ENCODE measurements around the gene FNDC11. TPM values are rescaled to one million over a fixed set of nuclear protein-coding genes. Genes with fewer than 3 reads are reported as not detected.

The FNDC11 gene
- polyA plus RNA-seq, 2 of the 4 experiments (the other 2 are of a cell fraction) = 0.14 to 0.18 TPM

GRCh38 chr20:63590218-63591146 is 36.5 kb downstream of the FNDC11 start:
- 88% methylated on average over 30 of the region's 52 CpGs for WGBS (ENCODE audit: missing lambda C conversion rate)
- H3K9me3 ChIP-seq = no peaks in the 10 kb centered on the region
- ChIA-PET POLR2A (no interaction called here), CTCF (interaction anchor here (0.9 to 1.3 kb wide), 2 partner anchors 9 to 383 kb away, joined by 3 read pairs; no protein-coding TSS in a partner anchor)
- H3K4me3 ChIP-seq = no peak overlapping the region
- TF ChIP-seq KDM1A (IDR thresholded peaks at IDR 0.05; ENCODE audit: low read depth) = no peak
- no peak for TF ChIP-seq RARB (CRISPR knock-in tag; IDR thresholded peaks at IDR 0.05)
- TF ChIP-seq E2F6 (IDR thresholded peaks at IDR 0.05; ENCODE audit: borderline replicate concordance, low read depth) = no peak
- no peak for TF ChIP-seq EHF (CRISPR knock-in tag; IDR thresholded peaks at IDR 0.05)
- no peak for TF ChIP-seq SMC3 (IDR thresholded peaks at IDR 0.05)
- no peak for TF ChIP-seq RCOR1 (IDR thresholded peaks at IDR 0.05; ENCODE audit: low read depth, low read length)
- no peak for TF ChIP-seq HOXB5 (CRISPR knock-in tag; IDR thresholded peaks at IDR 0.05)
- TF ChIP-seq ATOH8 (CRISPR knock-in tag; IDR thresholded peaks at IDR 0.05; ENCODE audit: low read depth) = no peak
- no peak for TF ChIP-seq USF2 (IDR thresholded peaks at IDR 0.05)
- TF ChIP-seq MYC (IDR thresholded peaks at IDR 0.05; ENCODE audit: borderline replicate concordance, low read length) = no peak
- no peak overlapping the region for H3K4me2 ChIP-seq
- FAIRE-seq (no peak), ATAC-seq (no peak), DNase-seq (ENCODE audit: low read depth in 1 of 2, low spot score in 1 of 2) (no peak)
- H3K27ac ChIP-seq = no peak overlapping the region
- H3K4me1 ChIP-seq = peaks cover 8% of the 10 kb centered on the region; the same call in 1 of the 3 replicates

GRCh38 chr20:63591147-63591533 is 37.2 kb downstream of the FNDC11 start:
- H3K4me2 ChIP-seq = no peak overlapping the region
- no peak overlapping the region for H3K27ac ChIP-seq
- TF ChIP-seq EHF (CRISPR knock-in tag; IDR thresholded peaks at IDR 0.05) = no peak
- DNase-seq (ENCODE audit: low read depth in 1 of 2, low spot score in 1 of 2) = no peak
- FAIRE-seq = no peak
- peaks cover 8% of the 10 kb centered on the region; the same call in 1 of the 3 replicates for H3K4me1 ChIP-seq
- 94% methylated on average over 4 of the region's 4 CpGs for WGBS (ENCODE audit: missing lambda C conversion rate)
- no peaks in the 10 kb centered on the region for H3K9me3 ChIP-seq
- CTCF ChIA-PET = interaction anchor here (0.9 to 1.3 kb wide), 2 partner anchors 9 to 95 kb away, joined by 3 read pairs; no protein-coding TSS in a partner anchor
- POLR2A ChIA-PET = no interaction called here
- no peak overlapping the region for H3K4me3 ChIP-seq
- no peak for ATAC-seq

GRCh38 chr20:63591786-63592355 is 37.9 kb downstream of the FNDC11 start:
- TF ChIP-seq POLR2AphosphoS2 (conservative IDR thresholded peaks at IDR 0.05; ENCODE audit: low read length) = no peak
- no peak for TF ChIP-seq HES2 (IDR thresholded peaks at IDR 0.05)
- no peak for TF ChIP-seq BHLHE40 (IDR thresholded peaks at IDR 0.05; ENCODE audit: low read depth, low read length)
- no peak for TF ChIP-seq CBX2 (IDR thresholded peaks at IDR 0.05; ENCODE audit: borderline replicate concordance, low read depth)
- TF ChIP-seq CTCF (IDR thresholded peaks at IDR 0.05) = no peak
- TF ChIP-seq TFCP2L1 (CRISPR knock-in tag; IDR thresholded peaks at IDR 0.05) = no peak
- no peak for TF ChIP-seq RCOR1 (IDR thresholded peaks at IDR 0.05; ENCODE audit: low read depth, low read length)
- TF ChIP-seq GATA3 (IDR thresholded peaks at IDR 0.05; ENCODE audit: borderline replicate concordance) = no peak
- no peak for TF ChIP-seq SREBF2 (IDR thresholded peaks at IDR 0.05)
- TF ChIP-seq HOXA7 (CRISPR knock-in tag; IDR thresholded peaks at IDR 0.05) = no peak
- Histone ChIP-seq H3K4me1 (peaks cover 8% of the 10 kb centered on the region; the same call in 1 of the 3 replicates), H3K4me3 (no peak overlapping the region), H3K9me3 (no peaks in the 10 kb centered on the region), H3K27ac (no peak overlapping the region), H3K4me2 (no peak overlapping the region)
- no peak for DNase-seq (ENCODE audit: low read depth in 1 of 2, low spot score in 1 of 2)
- 89% methylated on average over 21 of the region's 28 CpGs for WGBS (ENCODE audit: missing lambda C conversion rate)
- ATAC-seq = no peak
- ChIA-PET CTCF (interaction anchor here (1.3 kb wide), 1 partner anchor 95 kb away, joined by 3 read pairs; no protein-coding TSS in a partner anchor), POLR2A (no interaction called here)
- no peak for FAIRE-seq
